Psoas muscle (tissue), 8 donors: ENCODE results near the gene KBTBD3. TPM values are rescaled to one million over a fixed set of nuclear protein-coding genes. Genes with fewer than 3 reads are reported as not detected.

ENCODE experiments used
- ATAC-seq, 4 donors: fragments of 200-7000 bp; cut with Tn5 transposase; one replicate each; pipeline ENCODE4 v1.9.1; 2020; ENCODE audit warnings: moderate library complexity in 3 of 4, mild to moderate bottlenecking in 2 of 4
- DNase-seq, 2 donors: peaks; one replicate each; pipeline ENCODE4 v3.0.0-alpha.2; 2020
- H3K27ac ChIP-seq: fragments of 200-600 bp; one replicate; pipeline ENCODE4 v1.8.0; 2022
- H3K27me3 ChIP-seq, 3 donors: fragments of 200-600 bp in 1 of 3; one replicate each; pipeline versions ENCODE4 v1.6.1 to v1.8.0; 2013 to 2022; ENCODE audit warnings: low read length in 2 of 3, mild to moderate bottlenecking in 2 of 3, moderate library complexity in 1 of 3; ENCODE audit not compliant: insufficient read depth in 3 of 3
- H3K36me3 ChIP-seq, 2 donors: fragments of 200-600 bp in 1 of 2; one replicate each; pipeline versions ENCODE4 v1.6.1 to v1.8.0; 2013 to 2022; ENCODE audit warnings: low read depth in 1 of 2, mild to moderate bottlenecking in 1 of 2, moderate library complexity in 1 of 2; ENCODE audit not compliant: insufficient read depth in 1 of 2
- H3K4me1 ChIP-seq: fragments of 200-600 bp; one replicate; pipeline ENCODE4 v1.8.0; 2022
- H3K4me3 ChIP-seq: fragments of 200-600 bp; one replicate; pipeline ENCODE4 v1.8.0; 2022; ENCODE audit warnings: mild to moderate bottlenecking
- H3K9me3 ChIP-seq: fragments of 200-600 bp; one replicate; pipeline ENCODE4 v1.8.0; 2022
- CTCF ChIP-seq: fragments of 200-600 bp; IDR thresholded peaks from one replicate; pipeline ENCODE4 v1.8.0; 2022; ENCODE audit warnings: antibody characterized with exemption
- WGBS, 3 donors: extraction: QIAGEN DNeasy Blood & Tissue Kit; methylation state at CpG; one replicate each; pipeline versions ENCODE4 v1.1.6 to v1.1.7; 2013; 5-methylcytosine and 5-hydroxymethylcytosine counted together
- intact Hi-C, 2 donors: fragments of 100-400 bp; cut with DNase I; formaldehyde crosslinking; loops; one replicate each; pipeline versions ENCODE4 v1.11.0 to v1.14.2; 2022
- polyA plus RNA-seq, 3 donors: library from polyadenylated mRNA; stranded (reverse); fragments of 200-250 nt; gene quantifications; one replicate each; pipeline ENCODE4 v1.2.3, GENCODE V29; 2013
- total RNA-seq, 4 donors: library from RNA; stranded (reverse); fragmentation: NEBNext Ultra II Directional in 2 of 4; extraction: Animal tissue kit (Norgen Biotek cat#: 25700) in 2 of 4; gene quantifications; one replicate each; pipeline versions ENCODE4 v1.2.1 to v1.2.4, GENCODE V29; 2021 to 2023
- donor health status: healthy with polysubstance abuse.
- donor health status: DM: no; HTN: no; CAD: no; lungs with moderate emphysema.
- donor health status: Bipolar disorder and iron deficiency.
- donor health status: healthy.
- donor health status: DM: yes; HTN: yes; CAD: no.
- donor health status: DM: no; HTN: no; CAD: no.
- donor health status: DM: no; HTN: no; CAD: no.
- donor health status: DM: yes; HTN: yes; CAD: no.

Gene KBTBD3
- total and polyA plus RNA-seq, 7 donors = 0.89 to 4.6 (median 3.2) TPM

- TF ChIP-seq CTCF = no peak
- Histone ChIP-seq H3K36me3 (no peaks in the 10 kb centered on the region), H3K27ac (no peak overlapping the region), H3K9me3 (no peaks in the 10 kb centered on the region), H3K4me3 (no peak overlapping the region), H3K27me3 (peaks cover 0 to 6% (median 2%) of the 10 kb centered on the region in 3 donors), H3K4me1 (no peaks in the 10 kb centered on the region)
- no peak for DNase-seq
- ATAC-seq = no peak
- intact Hi-C loops = no loop called here
- 57 to 62% (median 61%) methylated on average over 3 of the region's 3 CpGs for WGBS, 3 donors
Observed at GRCh38 chr11:106031936-106032335, 45.2 kb downstream of the KBTBD3 start.

- DNase-seq (no peak), ATAC-seq (no peak)
- Histone ChIP-seq H3K9me3 (no peaks in the 10 kb centered on the region), H3K27me3 (peaks cover 0 to 6% (median 2%) of the 10 kb centered on the region in 3 donors), H3K4me1 (no peaks in the 10 kb centered on the region), H3K27ac (no peak overlapping the region), H3K4me3 (no peak overlapping the region), H3K36me3 (no peaks in the 10 kb centered on the region)
- no peak for TF ChIP-seq CTCF
- WGBS, 3 donors = 62 to 67% (median 64%) methylated on average over 2 of the region's 2 CpGs
- intact Hi-C loops = no loop called here
Observed at GRCh38 chr11:106031202-106031810, 45.8 kb downstream of the KBTBD3 start.

GRCh38 chr11:106030609-106031008 lies 46.5 kb downstream of the KBTBD3 start:
- intact Hi-C loops = no loop called here
- Histone ChIP-seq H3K4me3 (no peak overlapping the region), H3K27ac (no peak overlapping the region), H3K9me3 (no peaks in the 10 kb centered on the region), H3K36me3 (no peaks in the 10 kb centered on the region), H3K27me3 (peaks cover 0 to 6% (median under 1%) of the 10 kb centered on the region in 3 donors), H3K4me1 (no peaks in the 10 kb centered on the region)
- no peak for TF ChIP-seq CTCF
- ATAC-seq (no peak), DNase-seq (no peak)
- 63 to 83% (median 79%) methylated on average over 4 of the region's 4 CpGs for WGBS, 3 donors

DNA sequence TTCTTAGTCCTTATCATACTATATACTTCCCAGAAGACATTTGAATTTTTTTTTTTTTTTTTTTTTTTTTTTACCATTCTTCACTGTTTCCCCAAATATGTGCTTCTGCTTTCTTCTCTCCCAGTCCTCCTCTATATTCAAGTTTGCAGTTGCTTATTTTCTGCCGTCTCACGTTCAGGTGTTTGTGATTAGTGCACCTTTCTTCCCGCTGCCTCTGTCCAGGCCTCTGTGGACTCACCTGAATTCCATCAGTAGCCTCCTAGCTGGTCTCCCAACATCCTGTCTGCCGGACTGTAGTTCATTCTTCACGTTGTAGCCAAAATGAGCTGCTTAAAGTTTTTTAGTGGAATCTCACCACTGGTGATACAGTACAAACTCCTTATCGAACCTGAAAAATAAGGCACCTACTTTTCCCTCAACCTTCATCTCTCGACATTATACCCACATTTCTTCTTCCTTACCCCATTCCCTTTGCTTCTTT lies 54.3 kb downstream of the KBTBD3 start:
- peak overlapping the region; percentile 95 for H3K4me3 ChIP-seq
- peaks cover 0 to 2% (median 0%) of the 10 kb centered on the region in 3 donors for H3K27me3 ChIP-seq
- WGBS, 3 donors = 87 to 93% (median 92%) methylated on average over 7 of the region's 7 CpGs
- ATAC-seq (no peak), DNase-seq (no peak)
- H3K27ac ChIP-seq = peak overlapping the region; percentile 75
- intact Hi-C loops = loop anchor here (2.0 kb wide), 1 partner anchor 54 kb away; the partner anchor contains the start of genes AASDHPPT (in 2 of the 2) and KBTBD3 (in 2 of the 2)
- no peaks in the 10 kb centered on the region for H3K9me3 ChIP-seq
- no peaks in the 10 kb centered on the region for H3K36me3 ChIP-seq
- no peak for TF ChIP-seq CTCF
- H3K4me1 ChIP-seq = peaks cover 22% of the 10 kb centered on the region
